Body of pancreas (tissue), 4 donors: ENCODE data around the gene BLOC1S3. TPM values are rescaled to one million over a fixed set of nuclear protein-coding genes. Genes with fewer than 3 reads are reported as not detected.

Experiments used
- ATAC-seq: fragments of 150-250 bp; one replicate; pipeline ENCODE4 v1.9.1; 2016
- DNase-seq, 4 donors: peaks; one replicate each; pipeline ENCODE4 v3.0.0-alpha.2; 2019
- H3K27ac ChIP-seq, 4 donors: fragments of 200-600 bp; sonication (generic); 1 replicate in 3 of 4; 2 replicates in 1 of 4; pipeline versions ENCODE4 v1.5.1 to v1.6.1; 2016 to 2019; ENCODE audit warnings: mild to moderate bottlenecking in 1 of 4, mixed read lengths in 1 of 4, moderate library complexity in 1 of 4
- H3K27me3 ChIP-seq, 2 donors: fragments of 200-600 bp; sonication (generic); one replicate each; pipeline ENCODE4 v1.6.0; 2016; ENCODE audit warnings: mild to moderate bottlenecking in 1 of 2
- H3K36me3 ChIP-seq, 2 donors: fragments of 200-600 bp; sonication (generic); replicated peaks in 1 of 2; 2 replicates each; pipeline ENCODE4 v1.5.1; 2016; ENCODE audit warnings: low read depth in 2 of 2; ENCODE audit not compliant: insufficient read depth in 1 of 2
- H3K4me1 ChIP-seq: fragments of 200-600 bp; sonication (generic); one replicate; pipeline ENCODE4 v1.6.0; 2016
- H3K4me3 ChIP-seq, 2 donors: fragments of 200-600 bp; sonication (generic); 1 replicate in 1 of 2; 2 replicates in 1 of 2; pipeline ENCODE4 v1.5.1; 2016 to 2019
- H3K9me3 ChIP-seq, 3 donors: fragments of 200-600 bp; sonication (generic); 1 replicate in 2 of 3; 2 replicates in 1 of 3; pipeline ENCODE4 v1.5.1; 2016
- CTCF ChIP-seq, 7 experiments: fragments of 450-650 bp in 4 of 7; fragments of 200-600 bp in 3 of 7; sonication (generic) in 3 of 7; IDR thresholded peaks; one replicate each; pipeline ENCODE4 v1.5.1; 2016 to 2019; ENCODE audit warnings: antibody characterized with exemption in 7 of 7
- POLR2A ChIP-seq, 3 donors: fragments of 450-650 bp; IDR thresholded peaks; one replicate each; pipeline ENCODE4 v1.6.1; 2016; ENCODE audit warnings: antibody characterized with exemption in 3 of 3, mild to moderate bottlenecking in 2 of 3
- WGBS, 2 donors: methylation state at CpG; one replicate each; pipeline ENCODE4 v1.1.5; 2017; 5-methylcytosine and 5-hydroxymethylcytosine counted together
- intact Hi-C: fragments of 100-400 bp; cut with DNase I; formaldehyde crosslinking; loops from one replicate; pipeline ENCODE4 v1.15.1; 2023
- total RNA-seq, 2 donors: library from RNA; depleted of rRNA; stranded (reverse); fragments of >200 nt; gene quantifications; one replicate each; pipeline ENCODE4 v1.1.0, GENCODE V29; 2016

Gene BLOC1S3
- total RNA-seq, 2 donors from 2014 or later: 4.9 to 12.5 TPM

- no peak for TF ChIP-seq POLR2A (IDR thresholded peaks at IDR 0.05)
- TF ChIP-seq CTCF (IDR thresholded peaks at IDR 0.05): peak in 6 of 7 experiments; percentile 18 to 46 (median 34)
- Histone ChIP-seq H3K27ac (no peak overlapping the region), H3K9me3 (no peaks in the 10 kb centered on the region), H3K27me3 (no peaks in the 10 kb centered on the region), H3K4me3 (no peak overlapping the region), H3K36me3 (no peaks in the 10 kb centered on the region), H3K4me1 (peaks cover 15% of the 10 kb centered on the region)
- ATAC-seq: no peak
- WGBS, 2 donors: 40 to 73% methylated on average over 3 to 31 of the region's 32 CpGs
- intact Hi-C loops: no loop called here
- peak in 3 of 4 donors; percentile 33 to 49 (median 37) for DNase-seq
These were observed 16.6 kb upstream of the BLOC1S3 start for GRCh38 chr19:45161738-45162607.

DNA sequence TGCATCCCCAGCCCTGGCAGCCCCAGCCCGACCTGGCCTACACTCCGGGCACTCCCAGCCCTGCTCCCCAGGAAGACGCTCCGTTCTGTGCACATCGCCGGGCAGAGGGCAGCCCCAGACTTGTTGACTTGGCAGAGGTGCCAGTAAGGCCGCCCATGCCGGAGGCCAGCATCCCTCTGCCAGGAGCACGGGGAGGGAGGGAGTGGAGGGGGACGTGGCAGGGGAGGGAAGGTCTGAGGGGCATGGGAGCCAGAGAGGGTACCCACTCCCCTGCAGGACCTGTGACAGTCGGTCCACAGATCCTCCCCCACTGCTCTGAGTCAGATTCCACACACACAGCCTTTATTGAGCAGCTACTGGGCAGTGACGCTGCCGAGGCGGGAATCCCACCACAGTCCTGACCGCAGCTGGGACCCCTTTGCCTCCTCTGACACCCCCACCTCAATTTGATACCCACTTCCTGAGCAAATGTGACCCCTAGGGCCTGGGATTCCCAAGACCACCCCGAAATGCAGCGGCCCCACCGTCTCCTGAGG is 15.9 kb upstream of the BLOC1S3 start:
- DNase-seq: no peak
- H3K4me3 ChIP-seq: no peak overlapping the region
- peaks cover 15% of the 10 kb centered on the region for H3K4me1 ChIP-seq
- no peak overlapping the region for H3K27ac ChIP-seq
- intact Hi-C loops: no loop called here
- ATAC-seq: no peak
- TF ChIP-seq POLR2A (IDR thresholded peaks at IDR 0.05) (no peak), CTCF (IDR thresholded peaks at IDR 0.05) (no peak)
- no peaks in the 10 kb centered on the region for H3K27me3 ChIP-seq
- 61 to 75% methylated on average over 5 to 18 of the region's 18 CpGs for WGBS, 2 donors
- no peaks in the 10 kb centered on the region for H3K36me3 ChIP-seq
- H3K9me3 ChIP-seq: no peaks in the 10 kb centered on the region

- no peaks in the 10 kb centered on the region for H3K9me3 ChIP-seq
- no peak overlapping the region for H3K4me3 ChIP-seq
- no peak overlapping the region for H3K27ac ChIP-seq
- 84% methylated on average over 17 of the region's 17 CpGs; no CpG with 5 or more reads in 1 of the 2 donors for WGBS, 2 donors
- H3K4me1 ChIP-seq: peaks cover 15% of the 10 kb centered on the region
- H3K27me3 ChIP-seq: no peaks in the 10 kb centered on the region
- DNase-seq: no peak
- H3K36me3 ChIP-seq: no peaks in the 10 kb centered on the region
- ATAC-seq: no peak
- TF ChIP-seq POLR2A (IDR thresholded peaks at IDR 0.05) (no peak), CTCF (IDR thresholded peaks at IDR 0.05) (no peak)
- intact Hi-C loops: no loop called here
These were observed 15.4 kb upstream of the BLOC1S3 start for GRCh38 chr19:45163156-45163555.

GRCh38 chr19:45163751-45164460 is 14.7 kb upstream of the BLOC1S3 start:
- no peaks in the 10 kb centered on the region for H3K36me3 ChIP-seq
- H3K27me3 ChIP-seq: no peaks in the 10 kb centered on the region
- peaks cover 15% of the 10 kb centered on the region for H3K4me1 ChIP-seq
- H3K9me3 ChIP-seq: no peaks in the 10 kb centered on the region
- no peak overlapping the region for H3K4me3 ChIP-seq
- DNase-seq: no peak
- no peak overlapping the region for H3K27ac ChIP-seq
- intact Hi-C loops: no loop called here
- TF ChIP-seq CTCF (IDR thresholded peaks at IDR 0.05) (no peak), POLR2A (IDR thresholded peaks at IDR 0.05) (no peak)
- ATAC-seq: no peak
- WGBS, 2 donors: 70 to 78% methylated on average over 13 to 15 of the region's 15 CpGs
